ENCODE data around the gene NTF4. TPM values are rescaled to one million over a fixed set of nuclear protein-coding genes. Genes with fewer than 3 reads are reported as not detected.

NTF4 gene
- polyA plus RNA-seq, 1 of the 3 experiments (the other 2 are of a cell fraction): 0.66 TPM

GRCh38 chr19:49113762-49114629 is 49.4 kb upstream of the NTF4 start, which contains the start of gene LIN7B (continued):
- TF ChIP-seq MXI1 (IDR thresholded peaks at IDR 0.05; ENCODE audit: low read depth, low read length): peak; percentile 34; the same call in 1 of the 2 replicates
- TF ChIP-seq USF2 (IDR thresholded peaks at IDR 0.05; ENCODE audit: borderline replicate concordance, low read depth, low read length): peak; percentile 23; the same call in 1 of the 2 replicates
- TF ChIP-seq SMC3 (IDR thresholded peaks at IDR 0.05; ENCODE audit: low read depth, low read length): peak; percentile 11; the same call in 1 of the 2 replicates

GRCh38 chr19:49111218-49111998 is 46.8 kb upstream of the NTF4 start:
- H3K9me2 ChIP-seq: no peaks in the 10 kb centered on the region
- no peaks in the 10 kb centered on the region for H3K27me3 ChIP-seq (ENCODE audit: insufficient read depth)
- ChIA-PET POLR2A (no interaction called here), CTCF (interaction anchor here (1.7 kb wide), 1 partner anchor 13 kb away, joined by 14 read pairs; no protein-coding TSS in a partner anchor)
- H3K4me1 ChIP-seq (ENCODE audit: control insufficient read depth in 1 of 2, insufficient read depth in 2 of 2, low read depth in 1 of 2, low read length in 1 of 2): peaks cover 13 to 14% of the 10 kb centered on the region in 2 experiments; a peak in 2 of 4 replicates
- H3K4me3 ChIP-seq (ENCODE audit: low read depth in 2 of 2, low read length in 1 of 2): no peak overlapping the region
- H3K79me2 ChIP-seq (ENCODE audit: insufficient read depth): peaks cover 6% of the 10 kb centered on the region; the same call in 1 of the 2 replicates
- DNase-seq: no peak
- 86% methylated on average over 11 of the region's 11 CpGs for WGBS (ENCODE audit: low lambda C conversion rate)
- H2AFZ ChIP-seq (ENCODE audit: low read depth): no peak overlapping the region
- H3K27ac ChIP-seq (ENCODE audit: low read depth in 2 of 2, low read length in 1 of 2): peak overlapping the region in 1 of 2 experiments; percentile 68; a peak in 2 of 4 replicates
- no peak for TF ChIP-seq FOXJ3 (CRISPR knock-in tag; IDR thresholded peaks at IDR 0.05)
- TF ChIP-seq CHD2 (IDR thresholded peaks at IDR 0.05; ENCODE audit: low read length, partially characterized antibody): no peak
- TF ChIP-seq JUND (IDR thresholded peaks at IDR 0.05): no peak
- TF ChIP-seq IRF3 (IDR thresholded peaks at IDR 0.05; ENCODE audit: low read depth, low read length): no peak
- TF ChIP-seq EZH2phosphoT487 (IDR thresholded peaks at IDR 0.05; ENCODE audit: borderline replicate concordance, low read depth): no peak
- TF ChIP-seq USF2 (IDR thresholded peaks at IDR 0.05; ENCODE audit: borderline replicate concordance, low read depth, low read length): no peak
- TF ChIP-seq PBX3 (IDR thresholded peaks at IDR 0.05): no peak
- TF ChIP-seq GATA2 (CRISPR knock-in tag; IDR thresholded peaks at IDR 0.05): no peak
- no peak for TF ChIP-seq POLR2AphosphoS5 (IDR thresholded peaks at IDR 0.05; ENCODE audit: low read depth, low read length)
- no peak for TF ChIP-seq YY1 (IDR thresholded peaks at IDR 0.05; ENCODE audit: low read depth)
- TF ChIP-seq TCF12 (IDR thresholded peaks at IDR 0.05): no peak
- no peak for TF ChIP-seq MAX (IDR thresholded peaks at IDR 0.05; ENCODE audit: low read depth)
- H3K9ac ChIP-seq: no peak overlapping the region
- H4K20me1 ChIP-seq (ENCODE audit: insufficient read depth): peaks cover 30% of the 10 kb centered on the region
- H3K36me3 ChIP-seq (replicated peaks in 1 of 2; ENCODE audit: control insufficient read depth in 1 of 2, insufficient read depth in 2 of 2, low read length in 1 of 2): peaks cover 24 to 33% of the 10 kb centered on the region in 2 experiments
- H3F3A ChIP-seq (replicated peaks; ENCODE audit: insufficient read depth): peaks cover 61% of the 10 kb centered on the region
- H3K4me2 ChIP-seq: no peak overlapping the region
- no peaks in the 10 kb centered on the region for H3K9me3 ChIP-seq

All from SK-N-SH (cell line).